OCI-LY3 (cell line): Measurements from ENCODE around the gene BCAT1.

Experiments
- EZH2phosphoT487 ChIP-seq: fragments of 200-600 bp; shearing (Covaris generic); IDR thresholded peaks from 2 replicates; pipeline ENCODE4 v1.6.1; 2018; ENCODE audit warnings: antibody characterized with exemption, mixed run types, low read depth
- TF ChIP-seq, protein P1 (sequence below): fragments of 200-600, 300-600 bp; sonication (generic); IDR thresholded peaks from 2 replicates; pipeline ENCODE4 v1.5.1; 2014; ENCODE audit warnings: antibody characterized with exemption, low read length, low read depth

- TF ChIP-seq, protein P1, sequence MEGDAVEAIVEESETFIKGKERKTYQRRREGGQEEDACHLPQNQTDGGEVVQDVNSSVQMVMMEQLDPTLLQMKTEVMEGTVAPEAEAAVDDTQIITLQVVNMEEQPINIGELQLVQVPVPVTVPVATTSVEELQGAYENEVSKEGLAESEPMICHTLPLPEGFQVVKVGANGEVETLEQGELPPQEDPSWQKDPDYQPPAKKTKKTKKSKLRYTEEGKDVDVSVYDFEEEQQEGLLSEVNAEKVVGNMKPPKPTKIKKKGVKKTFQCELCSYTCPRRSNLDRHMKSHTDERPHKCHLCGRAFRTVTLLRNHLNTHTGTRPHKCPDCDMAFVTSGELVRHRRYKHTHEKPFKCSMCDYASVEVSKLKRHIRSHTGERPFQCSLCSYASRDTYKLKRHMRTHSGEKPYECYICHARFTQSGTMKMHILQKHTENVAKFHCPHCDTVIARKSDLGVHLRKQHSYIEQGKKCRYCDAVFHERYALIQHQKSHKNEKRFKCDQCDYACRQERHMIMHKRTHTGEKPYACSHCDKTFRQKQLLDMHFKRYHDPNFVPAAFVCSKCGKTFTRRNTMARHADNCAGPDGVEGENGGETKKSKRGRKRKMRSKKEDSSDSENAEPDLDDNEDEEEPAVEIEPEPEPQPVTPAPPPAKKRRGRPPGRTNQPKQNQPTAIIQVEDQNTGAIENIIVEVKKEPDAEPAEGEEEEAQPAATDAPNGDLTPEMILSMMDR = no peak
- no peak for TF ChIP-seq EZH2phosphoT487
Observed at GRCh38 chr12:24948757-24949722, at the start of gene BCAT1.
